GM12878 (cell line): ENCODE measurements around the gene TMEM19. TPM values are rescaled to one million over a fixed set of nuclear protein-coding genes. Genes with fewer than 3 reads are reported as not detected.
A peak's percentile ranks its signal among the peaks of the same experiment; 100 is the strongest.

Experiments
- ATAC-seq: fragments of 200-7000 bp; cut with Tn5 transposase; 3 replicates; pipeline ENCODE4 v1.9.1; 2020; ENCODE audit warnings: mild to moderate bottlenecking, moderate library complexity
- BruUV-seq: library from RNA; stranded (reverse); fragments of 400-500 nt; replicated peaks from 2 replicates; lab custom pipeline; 2021; lab: Mats Ljungman, UMichigan
- CTCF ChIA-PET: fragments of 300-600 bp; sonication (Branson Sonifier 250); formaldehyde crosslinking; extraction: SDS; loops from one replicate; lab custom pipeline; 2021; ENCODE audit warnings: inconsistent platforms; lab: Yijun Ruan, JAX
- POLR2A ChIA-PET: fragments of 350-600 bp; formaldehyde crosslinking; extraction: SDS; loops from one replicate; lab custom pipeline; 2021; ENCODE audit warnings: inconsistent platforms; lab: Charles Lee
- RAD21 ChIA-PET: fragments of 300-600 bp; sonication (Branson Sonifier 250); formaldehyde crosslinking; loops from one replicate; lab custom pipeline; 2023; ENCODE audit warnings: antibody characterized with exemption; ENCODE audit not compliant: unreplicated experiment; lab: Charles Lee
- SMC1A ChIA-PET: fragments of 300-600 bp; sonication (Branson Sonifier 250); formaldehyde crosslinking; loops from one replicate; lab custom pipeline; 2023; ENCODE audit not compliant: unreplicated experiment, uncharacterized antibody; lab: Charles Lee
- DNase-seq: peaks from one replicate; pipeline ENCODE4 v3.0.0-alpha.2; 2011; ENCODE audit warnings: low read depth, low spot score
- FAIRE-seq: peaks from 3 replicates; lab custom pipeline; 2011; peaks lifted over from hg19 to GRCh38; lab: Jason Lieb, UNC
- H2AFZ ChIP-seq: 2 replicates; pipeline ENCODE4 v1.6.0; 2011; ENCODE audit warnings: low read depth, low read length, control low read depth; ENCODE audit not compliant: control insufficient read depth
- H3K27ac ChIP-seq: 2 replicates; pipeline ENCODE4 v1.5.1; 2011; ENCODE audit warnings: control low read depth; ENCODE audit not compliant: control insufficient read depth, insufficient read depth
- H3K27me3 ChIP-seq, 2 experiments: replicated peaks in 1 of 2; 2 replicates each; pipeline versions ENCODE4 v1.6.0 to v1.6.1; 2011; ENCODE audit warnings: low read length in 1 of 2; ENCODE audit not compliant: control insufficient read depth in 2 of 2, insufficient read depth in 2 of 2
- H3K36me3 ChIP-seq, 2 experiments: 2 replicates each; pipeline ENCODE4 v1.5.1; 2011; ENCODE audit warnings: low read length in 1 of 2; ENCODE audit not compliant: control insufficient read depth in 2 of 2, insufficient read depth in 2 of 2
- H3K4me1 ChIP-seq: 2 replicates; pipeline ENCODE4 v1.6.1; 2011; ENCODE audit warnings: mild to moderate bottlenecking, low read length, moderate library complexity, mixed read lengths; ENCODE audit not compliant: control insufficient read depth, insufficient read depth
- H3K4me2 ChIP-seq: 2 replicates; pipeline ENCODE4 v1.6.0; 2011; ENCODE audit warnings: control low read depth; ENCODE audit not compliant: control insufficient read depth, insufficient read depth
- H3K4me3 ChIP-seq: fragments of 200-600 bp; sonication (generic); 2 replicates; pipeline ENCODE4 v1.5.1; 2016
- H3K79me2 ChIP-seq: 2 replicates; pipeline ENCODE4 v1.6.0; 2011; ENCODE audit warnings: low read length; ENCODE audit not compliant: control insufficient read depth, insufficient read depth
- H3K9ac ChIP-seq: 2 replicates; pipeline ENCODE4 v1.8.0; 2011; ENCODE audit warnings: low read length, control low read depth, mixed read lengths; ENCODE audit not compliant: control insufficient read depth, insufficient read depth
- H3K9me3 ChIP-seq: replicated peaks from 3 replicates; pipeline ENCODE4 v1.5.1; 2011; ENCODE audit warnings: mild to moderate bottlenecking, low read length; ENCODE audit not compliant: control insufficient read depth, insufficient read depth
- H4K20me1 ChIP-seq: 2 replicates; pipeline ENCODE4 v1.6.0; 2011; ENCODE audit not compliant: control insufficient read depth, insufficient read depth
- CTCF ChIP-seq, 3 experiments: IDR thresholded peaks in 2 of 3; conservative IDR thresholded peaks in 1 of 3; 2 replicates each; pipeline ENCODE4 v1.5.1; 2011; ENCODE audit warnings: low read depth in 3 of 3, low read length in 3 of 3, mild to moderate bottlenecking in 3 of 3, control low read depth in 2 of 3, moderate library complexity in 2 of 3, inconsistent platforms in 1 of 3, mixed read lengths in 1 of 3; ENCODE audit not compliant: control insufficient read depth in 2 of 3, insufficient read depth in 1 of 3; ENCODE audit errors: extremely low read depth in 1 of 3
- KAT2A ChIP-seq: conservative IDR thresholded peaks from 2 replicates; pipeline ENCODE4 v1.6.1; 2011; ENCODE audit warnings: low read depth, low read length; ENCODE audit not compliant: control insufficient read depth
- RAD21 ChIP-seq: IDR thresholded peaks from 2 replicates; pipeline ENCODE4 v1.6.1; 2011; ENCODE audit warnings: mild to moderate bottlenecking, low read depth, low read length, moderate library complexity; ENCODE audit not compliant: insufficient read depth
- RB1 ChIP-seq: fragments of 450-650 bp; formaldehyde crosslinking; IDR thresholded peaks from 2 replicates; pipeline ENCODE4 v1.6.1; 2017; ENCODE audit warnings: mild to moderate bottlenecking, borderline replicate concordance
- SMC3 ChIP-seq: IDR thresholded peaks from 2 replicates; pipeline ENCODE4 v1.6.1; 2011; ENCODE audit warnings: low read length, improper control_type of control experiment, borderline replicate concordance
- WGBS: methylation state at CpG from one replicate; pipeline ENCODE4 v1.1.6; 2016; ENCODE audit warnings: low lambda C conversion rate; ENCODE audit not compliant: insufficient replicate concordance, insufficient coverage; ENCODE audit errors: missing lambda C conversion rate; 5-methylcytosine and 5-hydroxymethylcytosine counted together
- in situ Hi-C: fragments of 300-500 bp; cut with MboI; formaldehyde crosslinking; loops from 9 replicates; pipeline ENCODE4 v1.14.3; 2018; ENCODE audit warnings: mixed read lengths
- intact Hi-C: fragments of 100-400 bp; cut with micrococcal nuclease; formaldehyde crosslinking; loops from one replicate; pipeline ENCODE4 v1.14.2; 2022; ENCODE audit not compliant: unreplicated experiment
- polyA plus RNA-seq, 11 experiments: library from polyadenylated mRNA; depleted of rRNA in 4 of 11; unstranded in 6 of 11; stranded (reverse) in 5 of 11; fragments of >200 nt; fragmentation: Nextera tagmentation in 4 of 11; fragmentation: Illumina TruSeq in 1 of 11; extraction: Ambion mirVana in 4 of 11; extraction: Trizol in 1 of 11; gene quantifications; 1 replicate in 1 of 11; 2 replicates in 10 of 11; pipeline versions ENCODE4 v1.2.1 to v1.2.3, GENCODE V29; 2011 to 2016; ENCODE audit warnings: inconsistent platforms in 2 of 11, missing spikeins in 2 of 11, low read depth in 1 of 11
- total RNA-seq, 4 experiments: library from RNA; depleted of rRNA in 3 of 4; stranded (reverse); fragments of >200 nt in 3 of 4; fragmentation: Illumina TruSeq in 1 of 4; extraction: Trizol in 1 of 4; gene quantifications; 2 replicates each; pipeline versions ENCODE4 v1.2.1 to v1.2.3, GENCODE V29; 2013 to 2021

TMEM19 gene
- total and polyA plus RNA-seq, 10 of the 15 experiments (the other 5 are each of a cell fraction or from before 2014, with no cell fraction given): 26.7 to 54.9 (median 39.3) TPM

GRCh38 chr12:71636704-71637115 is 49.2 kb upstream of the TMEM19 start:
- in situ Hi-C loops: loop anchor here (10.0 kb wide), 1 partner anchor 222 kb away; no protein-coding TSS in a partner anchor
- BruUV-seq: no TSS peak
- ChIA-PET POLR2A (interaction anchor here (1.0 to 1.4 kb wide), 2 partner anchors 28 to 110 kb away, joined by 3 to 7 read pairs; partner anchors contain the start of gene THAP2), RAD21 (interaction anchor here (0.9 to 3.0 kb wide), 10 partner anchors 10 to 221 kb away, joined by 3 to 52 read pairs (median 5); partner anchors contain the start of genes THAP2, TMEM19 and ZFC3H1), CTCF (interaction anchor here (0.7 to 2.4 kb wide), 48 partner anchors 10 to 255 kb away, joined by 3 to 75 read pairs (median 5); partner anchors contain the start of genes RAB21, THAP2, TMEM19 and ZFC3H1)
- no peak overlapping the region for H3K4me2 ChIP-seq
- no peaks in the 10 kb centered on the region for H4K20me1 ChIP-seq
- H3K79me2 ChIP-seq: no peaks in the 10 kb centered on the region
- ATAC-seq: peak; percentile 81
- WGBS: 38% methylated on average over 3 of the region's 3 CpGs
- no peaks in the 10 kb centered on the region for H3K9me3 ChIP-seq
- no peaks in the 10 kb centered on the region for H3K27me3 ChIP-seq
- peak; percentile 96 for FAIRE-seq
- DNase-seq: peak; percentile 12
- TF ChIP-seq RB1: no peak
- TF ChIP-seq RAD21: peak; percentile 63
- TF ChIP-seq SMC3: peak; percentile 41; the same call in 1 of the 2 replicates
- no peak for TF ChIP-seq KAT2A
- peak; percentile 65 to 73 (median 71) for TF ChIP-seq CTCF (IDR thresholded peaks at IDR 0.05 in 2 of 3, conservative IDR thresholded peaks at IDR 0.05 in 1 of 3; ENCODE audit: control insufficient read depth in 2 of 3, extremely low read depth in 1 of 3, insufficient read depth in 1 of 3, low read depth in 3 of 3, low read length in 3 of 3)
- TF ChIP-seq, all 136 proteins: peak for 3
- H3K27ac ChIP-seq: no peak overlapping the region
- intact Hi-C loops: loop anchor here (2.0 kb wide), 1 partner anchor 222 kb away; no protein-coding TSS in a partner anchor
- H2AFZ ChIP-seq: no peak overlapping the region
- H3K4me1 ChIP-seq: no peaks in the 10 kb centered on the region; the same call in 1 of the 2 replicates
- peaks cover 5 to 32% of the 10 kb centered on the region in 2 experiments for H3K36me3 ChIP-seq
- no peak overlapping the region for H3K4me3 ChIP-seq
- SMC1A ChIA-PET: interaction anchor here (0.7 to 10.8 kb wide), 19 partner anchors 9 to 221 kb away, joined by 3 to 95 read pairs (median 4); partner anchors contain the start of genes THAP2, TMEM19 and ZFC3H1
- no peak overlapping the region for H3K9ac ChIP-seq
